Measurements from ENCODE around the gene VPS16.
"Not testable (repeated sequence)": the region's sequence is repeated elsewhere in the genome, so short reads cannot be mapped to it uniquely, and the experiment has no call there.

Gene VPS16

GRCh38 chr20:2869381-2869780 lies 28.8 kb downstream of the VPS16 start:
- no peak for DNase-seq (ENCODE audit: low read depth, low spot score)

GRCh38 chr20:2871111-2871465 lies 30.5 kb downstream of the VPS16 start:
- DNase-seq (ENCODE audit: low read depth, low spot score): no peak

- DNase-seq (ENCODE audit: low read depth, low spot score): no peak
Observed at GRCh38 chr20:2871661-2872458, 31.3 kb downstream of the VPS16 start.

GRCh38 chr20:2872459-2873009 lies 32.0 kb downstream of the VPS16 start:
- DNase-seq (ENCODE audit: low read depth, low spot score): peak; percentile 69

- DNase-seq (ENCODE audit: low read depth, low spot score): peak; percentile 97
Observed at GRCh38 chr20:2873010-2873746, 32.6 kb downstream of the VPS16 start, which contains the start of gene PTPRA. Gene PTPRA, plus strand, starts transcription at chr20:2873481. Its CDS starts 90,797 bp downstream, at chr20:2964278.

GRCh38 chr20:2873747-2874041 lies 33.1 kb downstream of the VPS16 start:
- no peak for DNase-seq (ENCODE audit: low read depth, low spot score)

- no peak for DNase-seq (ENCODE audit: low read depth, low spot score)
Observed at GRCh38 chr20:2874456-2874855, 33.9 kb downstream of the VPS16 start.

- no peak for DNase-seq (ENCODE audit: low read depth, low spot score)
Observed at GRCh38 chr20:2875690-2876203, 35.2 kb downstream of the VPS16 start.

GRCh38 chr20:2878515-2878914 lies 38.0 kb downstream of the VPS16 start:
- no peak for DNase-seq (ENCODE audit: low read depth, low spot score)

- DNase-seq (ENCODE audit: low read depth, low spot score): peak; percentile 76
Observed at GRCh38 chr20:2879146-2879545, 38.6 kb downstream of the VPS16 start.

GRCh38 chr20:2880650-2881049 lies 40.1 kb downstream of the VPS16 start:
- DNase-seq (ENCODE audit: low read depth, low spot score): no peak

GRCh38 chr20:2883726-2884637 lies 43.4 kb downstream of the VPS16 start:
- DNase-seq (ENCODE audit: low read depth, low spot score): no peak

- no peak for DNase-seq (ENCODE audit: low read depth, low spot score)
Observed at GRCh38 chr20:2887715-2888114, 47.2 kb downstream of the VPS16 start.

- no peak for DNase-seq (ENCODE audit: low read depth, low spot score)
Observed at GRCh38 chr20:2888224-2888955, 47.8 kb downstream of the VPS16 start.

GRCh38 chr20:2889209-2889608 lies 48.7 kb downstream of the VPS16 start:
- no peak for DNase-seq (ENCODE audit: low read depth, low spot score)

GRCh38 chr20:2889797-2890196 lies 49.3 kb downstream of the VPS16 start:
- no peak for DNase-seq (ENCODE audit: low read depth, low spot score)

GRCh38 chr20:2890742-2891141 lies 50.2 kb downstream of the VPS16 start:
- DNase-seq (ENCODE audit: low read depth, low spot score): peak; percentile 18

- no peak for DNase-seq (ENCODE audit: low read depth, low spot score)
Observed at GRCh38 chr20:2891343-2891742, 50.8 kb downstream of the VPS16 start.

GRCh38 chr20:2892376-2892775 lies 51.8 kb downstream of the VPS16 start:
- DNase-seq (ENCODE audit: low read depth, low spot score): no peak

- no peak for DNase-seq (ENCODE audit: low read depth, low spot score)
Observed at GRCh38 chr20:2894221-2894620, 53.7 kb downstream of the VPS16 start.

GRCh38 chr20:2895154-2895553 lies 54.6 kb downstream of the VPS16 start:
- not testable (repeated sequence) for DNase-seq (ENCODE audit: low read depth, low spot score)
